IMR-90 (cell line): Measurements from ENCODE around the gene CDHR2. TPM values are rescaled to one million over a fixed set of nuclear protein-coding genes. Genes with fewer than 3 reads are reported as not detected.

Experiments used
- ATAC-seq: fragments of 200-7000 bp; cut with Tn5 transposase; 2 replicates; pipeline ENCODE4 v1.9.1; 2020; ENCODE audit warnings: low read depth, mild to moderate bottlenecking, moderate library complexity
- BruUV-seq: library from RNA; stranded (reverse); fragments of 400-500 nt; replicated peaks from 2 replicates; lab custom pipeline; 2021; lab: Mats Ljungman, UMichigan
- CTCF ChIA-PET: fragments of 300-600 bp; formaldehyde crosslinking; extraction: SDS; loops from one replicate; lab custom pipeline; 2021; ENCODE audit warnings: antibody characterized with exemption; lab: Yijun Ruan, JAX
- POLR2A ChIA-PET: fragments of 300-600 bp; sonication (Branson Sonifier 250); formaldehyde crosslinking; loops from one replicate; lab custom pipeline; 2022; ENCODE audit warnings: antibody characterized with exemption; ENCODE audit not compliant: unreplicated experiment; lab: Charles Lee
- DNase-seq: peaks from one replicate; pipeline ENCODE4 v3.0.0; 2013
- H2AFZ ChIP-seq: replicated peaks from 2 replicates; pipeline ENCODE3; 2013; ENCODE audit warnings: low read length, mild to moderate bottlenecking; ENCODE audit not compliant: poor library complexity
- H2AK5ac ChIP-seq: 2 replicates; pipeline ENCODE4 v1.6.1; 2013; ENCODE audit warnings: low read depth, low read length, inconsistent platforms
- H2AK9ac ChIP-seq: replicated peaks from 2 replicates; pipeline ENCODE3; 2013; ENCODE audit warnings: mild to moderate bottlenecking, low read depth, low read length, moderate library complexity; ENCODE audit not compliant: poor library complexity
- H2BK120ac ChIP-seq: 2 replicates; pipeline ENCODE4 v1.6.1; 2013; ENCODE audit warnings: low read depth, low read length, inconsistent platforms
- H2BK15ac ChIP-seq: 3 replicates; pipeline ENCODE4 v1.6.1; 2013; ENCODE audit warnings: low read depth, low read length, inconsistent platforms
- H2BK20ac ChIP-seq: 2 replicates; pipeline ENCODE4 v1.6.1; 2013; ENCODE audit warnings: low read depth, mild to moderate bottlenecking, inconsistent platforms, low read length, moderate library complexity
- H2BK5ac ChIP-seq: 2 replicates; pipeline ENCODE4 v1.6.1; 2013; ENCODE audit warnings: mild to moderate bottlenecking, low read depth, low read length, inconsistent platforms; ENCODE audit not compliant: poor library complexity, severe bottlenecking
- H3K14ac ChIP-seq: replicated peaks from 2 replicates; pipeline ENCODE4 v1.6.1; 2013; ENCODE audit warnings: low read depth, low read length, inconsistent platforms
- H3K18ac ChIP-seq: 2 replicates; pipeline ENCODE4 v1.6.1; 2013; ENCODE audit warnings: low read depth, low read length, control low read depth
- H3K23ac ChIP-seq: 2 replicates; pipeline ENCODE4 v1.6.1; 2013; ENCODE audit warnings: low read depth, low read length, inconsistent platforms
- H3K27ac ChIP-seq: 2 replicates; pipeline ENCODE4 v1.5.1; 2013; ENCODE audit warnings: mild to moderate bottlenecking, control low read depth, low read length; ENCODE audit not compliant: insufficient read depth
- H3K27me3 ChIP-seq: 2 replicates; pipeline ENCODE4 v1.6.1; 2013; ENCODE audit warnings: low read length; ENCODE audit not compliant: control insufficient read depth, insufficient read depth
- H3K36me3 ChIP-seq: 2 replicates; pipeline ENCODE4 v1.6.1; 2013; ENCODE audit warnings: low read length, mixed read lengths; ENCODE audit not compliant: control insufficient read depth, insufficient read depth
- H3K4ac ChIP-seq: 2 replicates; pipeline ENCODE4 v1.6.1; 2013; ENCODE audit warnings: low read depth, low read length, inconsistent platforms
- H3K4me1 ChIP-seq: 2 replicates; pipeline ENCODE4 v1.6.1; 2013; ENCODE audit warnings: low read length, mixed read lengths; ENCODE audit not compliant: control insufficient read depth, insufficient read depth
- H3K4me2 ChIP-seq: 2 replicates; pipeline ENCODE4 v1.6.1; 2013; ENCODE audit warnings: low read depth, mild to moderate bottlenecking, control low read depth, low read length, moderate library complexity
- H3K4me3 ChIP-seq: 2 replicates; pipeline ENCODE4 v1.5.1; 2013; ENCODE audit warnings: low read depth, mild to moderate bottlenecking, control low read depth, low read length, moderate library complexity; ENCODE audit not compliant: insufficient read depth
- H3K56ac ChIP-seq: 2 replicates; pipeline ENCODE4 v1.6.1; 2013; ENCODE audit warnings: low read length, inconsistent platforms; ENCODE audit not compliant: insufficient read depth; ENCODE audit errors: extremely low read depth
- H3K79me1 ChIP-seq, 2 experiments: 2 replicates each; pipeline ENCODE4 v1.6.1; 2013; ENCODE audit warnings: low read length in 2 of 2, inconsistent platforms in 1 of 2, low read depth in 1 of 2
- H3K9ac ChIP-seq: 2 replicates; pipeline ENCODE4 v1.6.1; 2013; ENCODE audit warnings: low read depth, low read length, control low read depth
- H3K9me1 ChIP-seq: 2 replicates; pipeline ENCODE4 v1.6.1; 2013; ENCODE audit warnings: low read length, inconsistent platforms; ENCODE audit not compliant: insufficient read depth
- H3K9me3 ChIP-seq: 2 replicates; pipeline ENCODE4 v1.6.1; 2013; ENCODE audit warnings: low read length; ENCODE audit not compliant: control insufficient read depth, insufficient read depth
- H4K20me1 ChIP-seq: 2 replicates; pipeline ENCODE4 v1.6.1; 2013; ENCODE audit warnings: low read length, inconsistent platforms; ENCODE audit not compliant: insufficient read depth
- H4K5ac ChIP-seq: 2 replicates; pipeline ENCODE4 v1.6.1; 2013; ENCODE audit warnings: mild to moderate bottlenecking, low read depth, low read length, control low read depth
- H4K8ac ChIP-seq, 2 experiments: 2 replicates each; pipeline ENCODE4 v1.6.1; 2013; ENCODE audit warnings: low read depth in 2 of 2, low read length in 2 of 2, control low read depth in 1 of 2, inconsistent platforms in 1 of 2
- H4K91ac ChIP-seq: 2 replicates; pipeline ENCODE4 v1.6.1; 2013; ENCODE audit warnings: low read depth, low read length, inconsistent platforms; ENCODE audit not compliant: insufficient read depth
- BHLHE40 ChIP-seq: fragments of 150-350 bp; IDR thresholded peaks from 2 replicates; pipeline ENCODE4 v1.6.1; 2016; ENCODE audit warnings: mild to moderate bottlenecking, low read depth, low read length
- CEBPB ChIP-seq: IDR thresholded peaks from 2 replicates; pipeline ENCODE4 v1.6.1; 2012; ENCODE audit warnings: low read depth, low read length, improper control_type of control experiment
- CHD1 ChIP-seq: IDR thresholded peaks from 2 replicates; pipeline ENCODE4 v1.6.1; 2012; ENCODE audit warnings: low read depth, low read length, improper control_type of control experiment
- CTCF ChIP-seq: conservative IDR thresholded peaks from 2 replicates; pipeline ENCODE4 v1.5.1; 2012; ENCODE audit warnings: mild to moderate bottlenecking, low read depth, low read length, improper control_type of control experiment
- ELK1 ChIP-seq: fragments of 150-350 bp; IDR thresholded peaks from 2 replicates; pipeline ENCODE4 v1.6.1; 2016; ENCODE audit warnings: low read depth, mild to moderate bottlenecking, low read length, moderate library complexity, borderline replicate concordance
- FOS ChIP-seq: fragments of 150-350 bp; IDR thresholded peaks from 2 replicates; pipeline ENCODE4 v1.6.1; 2016; ENCODE audit warnings: low read depth, low read length
- MAFK ChIP-seq: IDR thresholded peaks from 2 replicates; pipeline ENCODE4 v1.6.1; 2012; ENCODE audit warnings: low read depth, low read length, improper control_type of control experiment
- MAZ ChIP-seq: IDR thresholded peaks from 2 replicates; pipeline ENCODE4 v1.6.1; 2012; ENCODE audit warnings: low read depth, mild to moderate bottlenecking, low read length, improper control_type of control experiment, moderate library complexity, borderline replicate concordance
- MXI1 ChIP-seq: IDR thresholded peaks from 2 replicates; pipeline ENCODE4 v1.6.1; 2012; ENCODE audit warnings: low read depth, mild to moderate bottlenecking, low read length, moderate library complexity, borderline replicate concordance
- NFE2L2 ChIP-seq: fragments of 150-350 bp; IDR thresholded peaks from 2 replicates; pipeline ENCODE4 v1.6.1; 2016; ENCODE audit warnings: low read depth, mild to moderate bottlenecking, low read length
- POLR2A ChIP-seq: IDR thresholded peaks from 2 replicates; pipeline ENCODE4 v1.6.1; 2012; ENCODE audit warnings: mild to moderate bottlenecking, low read depth, low read length
- RAD21 ChIP-seq: IDR thresholded peaks from 2 replicates; pipeline ENCODE4 v1.6.1; 2012; ENCODE audit warnings: low read length, improper control_type of control experiment
- RCOR1 ChIP-seq: IDR thresholded peaks from 2 replicates; pipeline ENCODE4 v1.6.1; 2012; ENCODE audit warnings: mild to moderate bottlenecking, low read length, improper control_type of control experiment; ENCODE audit not compliant: insufficient replicate concordance
- RFX5 ChIP-seq: IDR thresholded peaks from 2 replicates; pipeline ENCODE4 v1.8.0; 2012; ENCODE audit warnings: low read depth, mild to moderate bottlenecking, low read length, moderate library complexity
- SMC3 ChIP-seq: fragments of 150-350 bp; IDR thresholded peaks from 2 replicates; pipeline ENCODE4 v1.6.1; 2016; ENCODE audit warnings: low read depth, mild to moderate bottlenecking, antibody characterized with exemption, low read length, moderate library complexity
- USF2 ChIP-seq: fragments of 150-350 bp; IDR thresholded peaks from 2 replicates; pipeline ENCODE4 v1.6.1; 2017; ENCODE audit warnings: mild to moderate bottlenecking, antibody characterized with exemption, low read length, low read depth
- whole genome bisulfite sequencing, 2 experiments: methylation state at CpG; one replicate each; pipeline versions ENCODE4 v1.1.5 to v1.1.7; 2013; ENCODE audit warnings: missing lambda C conversion rate in 2 of 2; ENCODE audit not compliant: insufficient read length in 1 of 2; ENCODE audit errors: extremely low coverage in 2 of 2; 5-methylcytosine and 5-hydroxymethylcytosine counted together
- dilution Hi-C: fragments of 300-500 bp; cut with HindIII; formaldehyde crosslinking; loops from one replicate; pipeline ENCODE4 v1.14.3; 2018; ENCODE audit warnings: low sequenced_read_pairs; ENCODE audit not compliant: unreplicated experiment
- in situ Hi-C: fragments of 300-500 bp; cut with MboI; formaldehyde crosslinking; loops from 3 replicates; pipeline ENCODE4 v1.14.3; 2019; ENCODE audit warnings: low sequenced_read_pairs, inconsistent platforms, mixed read lengths
- intact Hi-C: fragments of 100-400 bp; cut with micrococcal nuclease; formaldehyde crosslinking; loops from 2 replicates; pipeline ENCODE4 v1.10.0; 2022
- polyA plus RNA-seq, 3 experiments: library from polyadenylated mRNA; depleted of rRNA; stranded (reverse); fragments of >200 nt; gene quantifications; 2 replicates each; pipeline ENCODE4 v1.2.3, GENCODE V29; 2012; ENCODE audit warnings: low replicate concordance in 1 of 3
- total RNA-seq: library from RNA; depleted of rRNA; stranded (reverse); fragments of >200 nt; gene quantifications from 2 replicates; pipeline ENCODE4 v1.2.3, GENCODE V29; 2012

Gene CDHR2
- total and polyA plus RNA-seq, 2 of the 4 experiments (the other 2 are of a cell fraction), result not detected

- H2AK9ac ChIP-seq, result no peak overlapping the region
- intact Hi-C loops, result no loop called here
- H4K91ac ChIP-seq, result no peak overlapping the region
- no peaks in the 10 kb centered on the region for H3K9me1 ChIP-seq
- H3K4me1 ChIP-seq, result no peaks in the 10 kb centered on the region
- no TSS peak for BruUV-seq
- no peak for ATAC-seq
- H3K9me3 ChIP-seq, result peaks cover 4% of the 10 kb centered on the region
- POLR2A ChIA-PET, result no interaction called here
- no peak overlapping the region for H3K27ac ChIP-seq
- no peak overlapping the region for H2BK15ac ChIP-seq
- H4K8ac ChIP-seq, result no peak overlapping the region
- no peak overlapping the region for H3K23ac ChIP-seq
- no peak overlapping the region for H3K9ac ChIP-seq
- H2BK20ac ChIP-seq, result no peak overlapping the region
- H2AK5ac ChIP-seq, result no peak overlapping the region
- no peak overlapping the region for H3K14ac ChIP-seq
- CTCF ChIA-PET, result no interaction called here
- no peak overlapping the region for H4K5ac ChIP-seq
- H2AFZ ChIP-seq, result no peak overlapping the region
- H2BK120ac ChIP-seq, result no peak overlapping the region
- H4K20me1 ChIP-seq, result no peaks in the 10 kb centered on the region
- TF ChIP-seq POLR2A (no peak), BHLHE40 (no peak), ELK1 (no peak), SMC3 (no peak), NFE2L2 (no peak), RCOR1 (no peak), RFX5 (no peak), CTCF (no peak), USF2 (no peak), MAZ (no peak), MXI1 (no peak), RAD21 (no peak), FOS (no peak), MAFK (no peak), CEBPB (no peak), CHD1 (no peak)
- H2BK5ac ChIP-seq, result no peak overlapping the region
- H3K4me3 ChIP-seq, result no peak overlapping the region
- H3K79me1 ChIP-seq, result no peaks in the 10 kb centered on the region
- no peak overlapping the region for H3K4me2 ChIP-seq
- H3K4ac ChIP-seq, result no peak overlapping the region
- H3K56ac ChIP-seq, result no peak overlapping the region
- H3K27me3 ChIP-seq, result peaks cover 33% of the 10 kb centered on the region
- no peak for DNase-seq
- dilution Hi-C loops, result no loop called here
- in situ Hi-C loops, result loop anchor here (25.0 kb wide), 1 partner anchor 827 kb away; no protein-coding TSS in a partner anchor
- WGBS, 2 experiments, result no CpG with 5 or more reads among the region's 10 CpGs
- no peak overlapping the region for H3K18ac ChIP-seq
- no peaks in the 10 kb centered on the region for H3K36me3 ChIP-seq
These were observed 14.9 kb downstream of the CDHR2 start for GRCh38 chr5:176564002-176564401.
